Medulla oblongata (tissue), 1 donor: ENCODE measurements around the gene DYNLRB1.
"Not testable (repeated sequence)": the region's sequence is repeated elsewhere in the genome, so short reads cannot be mapped to it uniquely, and the experiment has no call there.

Experiments used
- DNase-seq: peaks from one replicate; pipeline ENCODE4 v3.0.0-alpha.2; 2015; ENCODE audit errors: extremely low spot score

DYNLRB1 gene

DNA sequence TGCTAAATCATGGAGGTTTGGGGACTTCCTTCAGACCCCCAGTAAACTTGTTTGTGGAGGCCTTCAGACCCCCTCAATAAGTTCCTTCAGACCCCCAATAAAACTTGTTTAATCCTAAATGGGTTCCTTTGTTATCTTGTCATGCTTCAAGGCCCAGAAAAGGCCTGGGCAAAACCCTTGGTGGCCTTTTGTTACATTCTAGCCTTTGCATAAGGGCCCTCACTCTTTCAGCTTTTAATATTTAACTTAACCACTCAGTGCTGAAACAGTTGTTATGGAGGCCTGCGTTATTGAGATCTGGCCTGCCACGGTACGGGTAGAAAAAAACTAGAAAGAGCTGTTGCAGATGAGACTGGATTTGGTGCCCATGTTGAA, 4.3 kb upstream of the DYNLRB1 start:
- no peak for DNase-seq

- DNase-seq: peak; percentile 74
Measured at GRCh38 chr20:34512266-34512954, 3.8 kb upstream of the DYNLRB1 start.

GRCh38 chr20:34512955-34513419, 3.2 kb upstream of the DYNLRB1 start:
- DNase-seq: no peak

DNA sequence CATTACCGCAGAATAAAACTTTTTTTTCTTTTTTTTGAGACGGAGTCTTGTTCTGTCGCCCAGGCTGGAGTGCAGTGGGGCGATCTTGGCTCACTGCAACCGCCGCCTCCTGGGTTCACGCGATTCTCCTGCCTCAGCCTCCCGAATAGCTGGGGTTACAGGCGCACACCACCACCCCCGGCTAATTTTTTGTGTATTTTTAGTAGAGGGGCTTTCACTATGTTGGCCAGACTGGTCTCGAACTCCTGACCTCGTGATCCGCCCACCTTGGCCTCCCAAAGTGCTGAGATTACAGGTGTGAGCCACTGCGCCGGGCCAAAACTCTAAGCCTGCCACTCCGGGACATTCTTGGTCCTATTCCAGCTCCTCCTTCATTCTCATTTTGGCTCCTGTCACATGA, 2.2 kb upstream of the DYNLRB1 start:
- not testable (repeated sequence) for DNase-seq

DNA sequence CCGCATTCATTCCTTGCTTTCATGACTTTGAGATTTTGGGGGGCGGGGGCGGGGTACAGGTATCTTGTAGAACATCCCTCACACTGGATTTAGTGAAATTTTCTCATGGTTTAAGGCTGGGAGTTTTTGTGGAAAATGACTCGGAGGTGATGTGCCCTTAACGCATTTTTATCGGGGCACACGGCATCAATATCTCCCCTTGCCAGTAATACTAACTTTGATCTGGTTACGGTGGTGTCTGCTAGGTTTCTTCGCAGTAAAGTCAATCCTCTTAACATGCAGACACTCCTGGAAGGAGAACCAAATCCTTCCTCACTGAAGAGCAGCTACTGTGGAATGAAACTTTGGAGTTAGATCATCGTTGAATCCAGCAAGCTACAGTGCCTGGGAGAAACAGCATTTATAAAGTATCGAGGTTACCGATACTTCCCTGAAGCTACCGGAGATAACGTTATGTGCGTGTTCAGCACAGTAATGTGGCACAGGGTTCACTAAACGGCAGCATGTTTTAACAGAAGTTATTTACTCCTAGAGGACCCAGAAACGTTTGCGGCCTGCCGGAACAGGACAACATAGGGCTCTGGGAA, 1.2 kb upstream of the DYNLRB1 start:
- DNase-seq: no peak

DNA sequence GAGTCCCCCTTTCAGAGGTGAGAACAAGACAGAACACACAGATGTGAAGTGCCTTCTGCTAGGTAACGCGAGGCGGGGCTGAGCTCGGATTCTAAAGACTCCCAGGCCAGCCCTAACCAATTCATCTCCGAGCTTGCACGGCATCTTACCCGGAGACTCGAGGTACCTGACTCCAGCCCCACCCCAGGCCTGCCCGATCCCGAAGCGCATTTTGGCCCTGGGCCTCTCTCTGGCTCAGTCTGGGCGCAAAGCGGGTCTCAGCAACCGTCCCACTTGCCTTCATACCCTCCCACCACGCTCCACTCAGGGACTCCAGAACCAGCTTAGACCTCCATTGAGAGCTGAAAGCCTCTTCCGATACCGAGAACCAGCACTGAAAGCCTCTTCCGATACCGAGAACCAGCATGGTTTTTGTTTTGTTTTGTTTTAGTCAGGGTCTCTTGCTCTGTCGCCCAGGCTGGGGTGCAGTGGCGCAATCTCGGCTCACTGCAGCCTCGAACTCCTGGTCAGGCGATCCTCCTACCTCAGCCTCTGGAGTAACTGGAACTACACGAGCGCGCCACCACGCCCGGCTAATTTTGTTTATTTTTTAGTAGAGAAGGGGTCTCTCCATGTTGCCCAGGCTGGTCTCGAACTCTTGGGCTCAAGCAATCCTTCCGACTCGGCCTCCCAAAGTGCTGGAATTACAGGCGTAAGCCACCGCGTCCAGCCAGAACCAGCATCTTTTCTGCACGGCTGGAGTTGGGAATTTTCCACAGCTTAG, 557 bp upstream of the DYNLRB1 start:
- DNase-seq: no peak

DNA sequence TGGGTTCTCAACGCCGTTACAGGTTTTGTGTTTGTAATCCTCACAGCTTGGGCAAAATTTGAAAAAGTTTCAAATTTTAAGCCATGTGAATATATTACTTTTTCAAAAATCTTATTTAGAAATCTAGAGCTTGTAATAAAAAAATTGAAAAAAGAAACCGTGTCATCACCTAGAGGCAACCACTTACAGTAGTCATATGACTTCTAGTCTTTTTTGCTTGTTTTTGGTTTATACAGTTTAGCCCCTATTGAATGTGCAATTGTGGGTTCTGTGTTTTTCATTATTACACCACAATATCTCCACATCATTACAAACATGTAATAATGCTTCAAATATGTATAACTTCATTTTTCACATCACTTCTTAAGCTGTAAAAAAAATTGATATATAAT, 888 bp downstream of the DYNLRB1 start:
- DNase-seq: no peak

- DNase-seq: not testable (repeated sequence)
Measured at GRCh38 chr20:34518863-34519262, 2.6 kb downstream of the DYNLRB1 start.

DNA sequence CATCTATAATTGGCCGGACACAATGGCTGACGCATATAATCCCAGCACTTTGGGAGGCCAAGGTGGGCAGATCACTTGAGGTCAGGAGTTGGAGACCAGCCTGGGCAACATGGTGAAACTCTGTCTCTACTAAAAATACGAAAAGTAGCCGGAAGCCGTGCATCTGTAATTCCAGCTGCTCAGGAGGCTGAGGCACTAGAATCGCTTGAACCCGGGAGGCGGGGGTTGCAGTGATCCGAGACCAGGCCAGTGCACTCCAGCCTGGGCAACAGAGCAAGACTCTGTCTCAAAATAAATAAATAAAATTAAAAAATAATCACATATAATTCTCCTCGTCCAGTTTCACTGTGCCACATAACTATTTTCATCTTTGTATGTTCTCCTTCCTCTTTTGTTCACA, 3.6 kb downstream of the DYNLRB1 start:
- not testable (repeated sequence) for DNase-seq

- peak; percentile 67 for DNase-seq
Measured at GRCh38 chr20:34522969-34523871, 7.0 kb downstream of the DYNLRB1 start.

GRCh38 chr20:34524426-34524825, 8.2 kb downstream of the DYNLRB1 start:
- DNase-seq: no peak

- no peak for DNase-seq
Measured at GRCh38 chr20:34525342-34525708, 9.1 kb downstream of the DYNLRB1 start.

- peak; percentile 63 for DNase-seq
Measured at GRCh38 chr20:34525709-34526416, 9.6 kb downstream of the DYNLRB1 start.

DNA sequence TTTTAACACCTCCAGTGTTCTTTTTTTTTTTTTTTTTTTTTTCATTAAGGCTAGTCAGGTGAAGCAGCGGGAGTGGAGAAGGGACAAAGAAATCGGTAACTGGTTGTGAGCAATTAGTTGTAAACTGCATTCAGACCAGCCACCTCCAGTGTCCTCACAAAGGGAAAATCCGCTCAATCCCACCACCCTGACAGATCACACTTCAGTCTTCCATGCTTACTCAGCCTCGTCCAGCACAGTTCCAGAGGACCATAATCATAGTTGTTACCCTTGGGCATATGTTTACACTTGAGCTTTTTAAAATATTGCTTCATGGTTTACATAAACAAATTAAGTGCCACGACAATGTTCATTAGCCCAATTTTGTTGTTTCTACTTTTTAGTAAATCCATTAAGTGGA, 10.2 kb downstream of the DYNLRB1 start:
- no peak for DNase-seq

DNA sequence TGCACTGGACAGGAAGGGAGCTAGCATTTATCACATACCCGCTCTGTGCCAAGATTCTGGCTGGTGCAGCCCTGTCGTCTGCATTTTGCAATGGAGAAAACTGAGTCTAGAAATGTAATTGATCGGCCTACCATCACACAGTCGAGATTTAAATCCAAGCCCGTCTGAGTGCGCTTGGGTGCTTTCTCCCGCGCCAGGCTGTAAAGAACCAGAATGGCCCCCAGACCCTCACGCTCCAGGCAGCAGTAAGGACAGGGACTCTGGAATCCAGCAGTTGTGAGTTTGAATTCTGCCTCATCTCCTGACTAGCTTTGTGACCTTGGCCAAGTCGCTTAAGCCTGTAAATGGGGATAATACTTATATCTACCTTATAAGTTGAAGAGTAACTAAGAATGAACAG, 10.8 kb downstream of the DYNLRB1 start:
- DNase-seq: no peak

DNA sequence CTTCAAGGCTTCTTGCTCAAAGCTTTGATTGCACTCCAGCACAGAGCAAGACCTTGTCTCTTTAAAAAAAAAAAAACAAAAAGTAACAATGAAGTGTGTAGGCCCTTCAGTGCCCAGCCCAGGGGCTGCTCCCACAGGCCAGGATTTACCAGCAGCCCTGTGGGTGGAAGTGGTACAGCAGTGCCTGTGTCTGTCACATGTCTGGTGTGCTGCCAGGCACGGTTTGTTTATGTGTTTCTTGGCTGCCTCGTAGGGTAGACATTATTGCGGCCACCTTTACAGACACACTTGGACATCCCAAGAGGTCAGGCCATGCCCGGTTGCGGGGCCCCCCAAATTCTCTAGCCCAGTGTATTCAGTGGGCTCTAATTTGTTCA, 12.7 kb downstream of the DYNLRB1 start:
- DNase-seq: peak; percentile 68

DNA sequence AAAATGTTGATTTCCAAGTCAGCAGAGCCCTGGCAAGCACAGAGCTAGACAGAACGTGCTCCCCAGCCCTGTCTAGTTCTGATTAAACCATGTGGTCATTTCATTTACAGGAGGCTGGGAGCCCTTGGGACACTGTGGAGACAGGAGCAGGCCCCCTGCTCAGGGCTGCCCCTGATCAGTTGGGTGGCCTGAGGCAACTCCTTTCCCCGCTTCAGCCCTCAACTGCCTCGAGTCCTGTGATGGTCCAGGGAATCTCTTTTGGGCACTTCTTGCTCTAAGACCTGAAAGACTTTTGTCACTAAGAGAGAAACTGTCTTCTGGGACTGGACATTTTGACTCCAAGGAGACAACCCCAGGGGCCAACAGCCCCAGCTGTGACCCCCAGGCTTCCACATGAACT, 13.5 kb downstream of the DYNLRB1 start:
- no peak for DNase-seq

GRCh38 chr20:34530342-34530741, 14.1 kb downstream of the DYNLRB1 start:
- DNase-seq: no peak

GRCh38 chr20:34531608-34532265, 15.5 kb downstream of the DYNLRB1 start:
- DNase-seq: no peak

GRCh38 chr20:34532320-34532719, 16.1 kb downstream of the DYNLRB1 start:
- DNase-seq: no peak

- DNase-seq: no peak
Measured at GRCh38 chr20:34532756-34533155, 16.5 kb downstream of the DYNLRB1 start.
